ENCODE data around the gene MXD3. TPM values are rescaled to one million over a fixed set of nuclear protein-coding genes. Genes with fewer than 3 reads are reported as not detected.

Gene MXD3
- total RNA-seq, 1 experiment from 2014 or later: 50.0 TPM

GRCh38 chr5:177309351-177310191 lies 2.1 kb downstream of the MXD3 start:
- Histone ChIP-seq H3K36me3 (ENCODE audit: low read depth) (peaks cover 3% of the 10 kb centered on the region; the same call in 1 of the 2 replicates), H3K27me3 (ENCODE audit: insufficient read depth, low read depth) (no peaks in the 10 kb centered on the region), H3K79me2 (ENCODE audit: low read depth) (peaks cover 16% of the 10 kb centered on the region), H3K4me2 (peak overlapping the region; percentile 1; the same call in 1 of the 2 replicates), H3K4me1 (replicated peaks; ENCODE audit: insufficient read depth) (peaks cover 19% of the 10 kb centered on the region), H3F3A (ENCODE audit: insufficient read depth, low read depth) (peaks cover 42% of the 10 kb centered on the region; the same call in 1 of the 2 replicates), H2AFZ (no peak overlapping the region), H3K4me3 (no peak overlapping the region), H3K9me3 (ENCODE audit: insufficient read depth, low read depth) (no peaks in the 10 kb centered on the region), H3K27ac (no peak overlapping the region), H3K9me2 (ENCODE audit: insufficient read depth) (no peaks in the 10 kb centered on the region), H4K20me1 (ENCODE audit: insufficient read depth) (peaks cover 16% of the 10 kb centered on the region)
- intact Hi-C loops (cut with micrococcal nuclease; ENCODE audit: unreplicated experiment): no loop called here
- ChIA-PET CTCF (interaction anchor here (0.6 to 1.6 kb wide), 12 partner anchors 10 to 643 kb away, joined by 3 to 11 read pairs (median 3); partner anchors contain the start of genes GRK6, PDLIM7 and SLC34A1), POLR2A (ENCODE audit: unreplicated experiment) (interaction anchor here (0.5 to 1.1 kb wide), 3 partner anchors 116 to 210 kb away, joined by 4 to 16 read pairs (median 4); no protein-coding TSS in a partner anchor)
- no TSS peak for BruUV-seq (replicated peaks)
- DNase-seq: peak; percentile 69 to 83
- no peak for TF ChIP-seq EZH2 (IDR thresholded peaks at IDR 0.05; ENCODE audit: low read depth)
- peak; percentile 92 for TF ChIP-seq CTCF (conservative IDR thresholded peaks at IDR 0.05)

GRCh38 chr5:177308740-177309139 lies 3.0 kb downstream of the MXD3 start:
- Histone ChIP-seq H3K9me3 (ENCODE audit: insufficient read depth, low read depth) (no peaks in the 10 kb centered on the region), H3K4me2 (no peak overlapping the region), H3K36me3 (ENCODE audit: low read depth) (peaks cover 3% of the 10 kb centered on the region; the same call in 1 of the 2 replicates), H3K4me1 (replicated peaks; ENCODE audit: insufficient read depth) (peaks cover 20% of the 10 kb centered on the region), H3F3A (ENCODE audit: insufficient read depth, low read depth) (peaks cover 45% of the 10 kb centered on the region; the same call in 1 of the 2 replicates), H3K4me3 (no peak overlapping the region), H3K79me2 (ENCODE audit: low read depth) (peaks cover 24% of the 10 kb centered on the region), H4K20me1 (ENCODE audit: insufficient read depth) (peaks cover 16% of the 10 kb centered on the region), H3K9me2 (ENCODE audit: insufficient read depth) (no peaks in the 10 kb centered on the region), H2AFZ (no peak overlapping the region), H3K27ac (no peak overlapping the region), H3K27me3 (ENCODE audit: insufficient read depth, low read depth) (no peaks in the 10 kb centered on the region)
- no TSS peak for BruUV-seq (replicated peaks)
- CTCF ChIA-PET: interaction anchor here (0.6 to 1.5 kb wide), 3 partner anchors 62 to 642 kb away, joined by 4 to 7 read pairs (median 6); no protein-coding TSS in a partner anchor
- intact Hi-C loops (cut with micrococcal nuclease; ENCODE audit: unreplicated experiment): no loop called here
- POLR2A ChIA-PET (ENCODE audit: unreplicated experiment): interaction anchor here (0.6 kb wide), 1 partner anchor 43 kb away, joined by 8 read pairs; the partner anchor contains the start of gene LMAN2
- TF ChIP-seq EZH2 (IDR thresholded peaks at IDR 0.05; ENCODE audit: low read depth): no peak
- TF ChIP-seq CTCF (conservative IDR thresholded peaks at IDR 0.05): no peak
- no peak for DNase-seq

GRCh38 chr5:177307544-177308363 lies 3.9 kb downstream of the MXD3 start:
- no peak overlapping the region for H3K4me3 ChIP-seq
- peaks cover 36% of the 10 kb centered on the region for H3F3A ChIP-seq (ENCODE audit: insufficient read depth, low read depth)
- H3K4me2 ChIP-seq: no peak overlapping the region
- peaks cover 16% of the 10 kb centered on the region for H3K4me1 ChIP-seq (replicated peaks; ENCODE audit: insufficient read depth)
- no peaks in the 10 kb centered on the region for H3K9me2 ChIP-seq (ENCODE audit: insufficient read depth)
- H3K27ac ChIP-seq: no peak overlapping the region
- peaks cover 25% of the 10 kb centered on the region for H3K79me2 ChIP-seq (ENCODE audit: low read depth)
- BruUV-seq (replicated peaks): no TSS peak
- intact Hi-C loops (cut with micrococcal nuclease; ENCODE audit: unreplicated experiment): no loop called here
- H4K20me1 ChIP-seq (ENCODE audit: insufficient read depth): peaks cover 10% of the 10 kb centered on the region
- peaks cover 3% of the 10 kb centered on the region; the same call in 1 of the 2 replicates for H3K36me3 ChIP-seq (ENCODE audit: low read depth)
- no peaks in the 10 kb centered on the region for H3K9me3 ChIP-seq (ENCODE audit: insufficient read depth, low read depth)
- no peak for TF ChIP-seq CTCF (conservative IDR thresholded peaks at IDR 0.05)
- no peak for TF ChIP-seq EZH2 (IDR thresholded peaks at IDR 0.05; ENCODE audit: low read depth)
- ChIA-PET POLR2A (ENCODE audit: unreplicated experiment) (interaction anchor here (0.6 kb wide), 1 partner anchor 44 kb away, joined by 8 read pairs; the partner anchor contains the start of gene LMAN2), CTCF (interaction anchor here (0.9 kb wide), 1 partner anchor 222 kb away, joined by 6 read pairs; no protein-coding TSS in a partner anchor)
- no peaks in the 10 kb centered on the region for H3K27me3 ChIP-seq (ENCODE audit: insufficient read depth, low read depth)
- DNase-seq: no peak
- H2AFZ ChIP-seq: no peak overlapping the region

All from PC-9 (cell line).